Measurements from ENCODE around the gene SARDH. TPM values are rescaled to one million over a fixed set of nuclear protein-coding genes. Genes with fewer than 3 reads are reported as not detected.
A peak's percentile ranks its signal among the peaks of the same experiment; 100 is the strongest.

The SARDH gene
- total and polyA plus RNA-seq, 2 of the 13 experiments (the other 11 are each of a cell fraction or from before 2014, with no cell fraction given): 11.6 to 34.9 TPM

DNA sequence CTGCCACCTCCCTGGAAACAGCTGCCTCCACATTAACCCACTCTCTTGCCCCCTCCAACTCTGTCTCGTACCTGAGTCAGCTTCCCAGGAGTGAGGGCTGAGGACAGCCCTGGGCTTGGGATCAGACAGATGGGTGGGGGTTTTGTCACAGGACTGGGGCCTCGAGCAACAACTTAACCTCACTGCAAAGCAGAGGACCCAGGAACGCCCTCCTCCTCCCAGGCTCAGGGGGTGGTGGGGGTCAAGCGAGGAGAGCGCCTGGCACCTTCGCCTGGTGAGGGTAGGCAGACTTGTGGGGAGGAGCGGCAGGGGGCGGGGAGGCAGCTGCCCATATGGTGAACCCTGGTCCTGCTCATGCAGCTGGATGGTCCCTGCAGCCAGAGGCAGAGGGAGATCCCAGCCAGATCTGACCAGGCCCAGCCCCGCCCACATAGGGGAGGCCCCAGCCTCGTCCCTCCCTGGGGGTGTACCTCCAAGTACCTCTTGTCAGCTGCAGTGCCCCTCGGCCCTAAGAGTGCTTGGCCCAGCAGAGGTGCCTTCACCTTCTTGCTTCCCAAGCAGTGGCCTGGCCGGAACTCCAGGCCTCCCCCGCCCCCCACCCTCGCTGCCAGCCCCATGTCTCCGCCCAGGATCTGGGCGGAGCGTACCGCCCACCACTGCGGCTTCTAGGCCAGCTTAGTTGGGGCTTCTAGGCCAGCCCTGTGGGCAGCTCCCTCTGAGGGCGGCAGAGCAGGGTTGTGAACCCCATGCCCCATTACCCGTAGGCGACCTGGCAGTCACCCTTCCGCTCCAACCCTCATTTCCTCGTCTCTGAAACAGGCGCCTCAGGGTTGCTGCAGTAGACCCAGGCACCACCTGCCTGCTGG is at the start of gene SARDH (continued):
- TF ChIP-seq, protein P1, sequence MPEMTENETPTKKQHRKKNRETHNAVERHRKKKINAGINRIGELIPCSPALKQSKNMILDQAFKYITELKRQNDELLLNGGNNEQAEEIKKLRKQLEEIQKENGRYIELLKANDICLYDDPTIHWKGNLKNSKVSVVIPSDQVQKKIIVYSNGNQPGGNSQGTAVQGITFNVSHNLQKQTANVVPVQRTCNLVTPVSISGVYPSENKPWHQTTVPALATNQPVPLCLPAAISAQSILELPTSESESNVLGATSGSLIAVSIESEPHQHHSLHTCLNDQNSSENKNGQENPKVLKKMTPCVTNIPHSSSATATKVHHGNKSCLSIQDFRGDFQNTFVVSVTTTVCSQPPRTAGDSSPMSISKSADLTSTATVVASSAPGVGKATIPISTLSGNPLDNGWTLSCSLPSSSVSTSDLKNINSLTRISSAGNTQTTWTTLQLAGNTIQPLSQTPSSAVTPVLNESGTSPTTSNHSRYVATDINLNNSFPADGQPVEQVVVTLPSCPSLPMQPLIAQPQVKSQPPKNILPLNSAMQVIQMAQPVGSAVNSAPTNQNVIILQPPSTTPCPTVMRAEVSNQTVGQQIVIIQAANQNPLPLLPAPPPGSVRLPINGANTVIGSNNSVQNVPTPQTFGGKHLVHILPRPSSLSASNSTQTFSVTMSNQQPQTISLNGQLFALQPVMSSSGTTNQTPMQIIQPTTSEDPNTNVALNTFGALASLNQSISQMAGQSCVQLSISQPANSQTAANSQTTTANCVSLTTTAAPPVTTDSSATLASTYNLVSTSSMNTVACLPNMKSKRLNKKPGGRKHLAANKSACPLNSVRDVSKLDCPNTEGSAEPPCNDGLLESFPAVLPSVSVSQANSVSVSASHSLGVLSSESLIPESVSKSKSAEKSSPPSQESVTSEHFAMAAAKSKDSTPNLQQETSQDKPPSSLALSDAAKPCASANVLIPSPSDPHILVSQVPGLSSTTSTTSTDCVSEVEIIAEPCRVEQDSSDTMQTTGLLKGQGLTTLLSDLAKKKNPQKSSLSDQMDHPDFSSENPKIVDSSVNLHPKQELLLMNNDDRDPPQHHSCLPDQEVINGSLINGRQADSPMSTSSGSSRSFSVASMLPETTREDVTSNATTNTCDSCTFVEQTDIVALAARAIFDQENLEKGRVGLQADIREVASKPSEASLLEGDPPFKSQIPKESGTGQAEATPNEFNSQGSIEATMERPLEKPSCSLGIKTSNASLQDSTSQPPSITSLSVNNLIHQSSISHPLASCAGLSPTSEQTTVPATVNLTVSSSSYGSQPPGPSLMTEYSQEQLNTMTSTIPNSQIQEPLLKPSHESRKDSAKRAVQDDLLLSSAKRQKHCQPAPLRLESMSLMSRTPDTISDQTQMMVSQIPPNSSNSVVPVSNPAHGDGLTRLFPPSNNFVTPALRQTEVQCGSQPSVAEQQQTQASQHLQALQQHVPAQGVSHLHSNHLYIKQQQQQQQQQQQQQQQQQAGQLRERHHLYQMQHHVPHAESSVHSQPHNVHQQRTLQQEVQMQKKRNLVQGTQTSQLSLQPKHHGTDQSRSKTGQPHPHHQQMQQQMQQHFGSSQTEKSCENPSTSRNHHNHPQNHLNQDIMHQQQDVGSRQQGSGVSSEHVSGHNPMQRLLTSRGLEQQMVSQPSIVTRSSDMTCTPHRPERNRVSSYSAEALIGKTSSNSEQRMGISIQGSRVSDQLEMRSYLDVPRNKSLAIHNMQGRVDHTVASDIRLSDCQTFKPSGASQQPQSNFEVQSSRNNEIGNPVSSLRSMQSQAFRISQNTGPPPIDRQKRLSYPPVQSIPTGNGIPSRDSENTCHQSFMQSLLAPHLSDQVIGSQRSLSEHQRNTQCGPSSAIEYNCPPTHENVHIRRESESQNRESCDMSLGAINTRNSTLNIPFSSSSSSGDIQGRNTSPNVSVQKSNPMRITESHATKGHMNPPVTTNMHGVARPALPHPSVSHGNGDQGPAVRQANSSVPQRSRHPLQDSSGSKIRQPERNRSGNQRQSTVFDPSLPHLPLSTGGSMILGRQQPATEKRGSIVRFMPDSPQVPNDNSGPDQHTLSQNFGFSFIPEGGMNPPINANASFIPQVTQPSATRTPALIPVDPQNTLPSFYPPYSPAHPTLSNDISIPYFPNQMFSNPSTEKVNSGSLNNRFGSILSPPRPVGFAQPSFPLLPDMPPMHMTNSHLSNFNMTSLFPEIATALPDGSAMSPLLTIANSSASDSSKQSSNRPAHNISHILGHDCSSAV (CRISPR knock-in tag; IDR thresholded peaks at IDR 0.05; ENCODE audit: borderline replicate concordance): no peak
- TF ChIP-seq ZNF263 (CRISPR knock-in tag; IDR thresholded peaks at IDR 0.05): peak; percentile 83
- TF ChIP-seq ISL2 (CRISPR knock-in tag; IDR thresholded peaks at IDR 0.05): no peak
- TF ChIP-seq ZNF652 (CRISPR knock-in tag; IDR thresholded peaks at IDR 0.05; ENCODE audit: borderline replicate concordance, low read depth): 0 out of 2 replicates have a peak, but pooled peaks have one; percentile 22
- TF ChIP-seq KDM6A (CRISPR knock-in tag; IDR thresholded peaks at IDR 0.05; ENCODE audit: low read depth): no peak
- TF ChIP-seq NFYC (CRISPR knock-in tag; IDR thresholded peaks at IDR 0.05): no peak
- 0 out of 2 replicates have a peak, but pooled peaks have one; percentile 2 for TF ChIP-seq ATF7-NPFF (CRISPR knock-in tag; IDR thresholded peaks at IDR 0.05; ENCODE audit: low read depth)
- peak; percentile 84 for TF ChIP-seq ZBTB7B (CRISPR knock-in tag; IDR thresholded peaks at IDR 0.05)
- TF ChIP-seq FOXK1 (CRISPR knock-in tag; IDR thresholded peaks at IDR 0.05; ENCODE audit: borderline replicate concordance, low read depth): 0 out of 2 replicates have a peak, but pooled peaks have one; percentile 9
- peak; percentile 68 for TF ChIP-seq TBX2 (CRISPR knock-in tag; IDR thresholded peaks at IDR 0.05; ENCODE audit: borderline replicate concordance)
- TF ChIP-seq ZNF605 (CRISPR knock-in tag; IDR thresholded peaks at IDR 0.05): no peak; the same call in 1 of the 2 replicates
- no peak for TF ChIP-seq NR2F1 (CRISPR knock-in tag; IDR thresholded peaks at IDR 0.05)
- no peak for TF ChIP-seq HNRNPH1 (optimal IDR thresholded peaks at IDR 0.05; ENCODE audit: low read depth, low read length)
- no peak for TF ChIP-seq SP2 (CRISPR knock-in tag; IDR thresholded peaks at IDR 0.05)
- TF ChIP-seq ZFP36L1 (CRISPR knock-in tag; IDR thresholded peaks at IDR 0.05): no peak
- TF ChIP-seq, protein P2, sequence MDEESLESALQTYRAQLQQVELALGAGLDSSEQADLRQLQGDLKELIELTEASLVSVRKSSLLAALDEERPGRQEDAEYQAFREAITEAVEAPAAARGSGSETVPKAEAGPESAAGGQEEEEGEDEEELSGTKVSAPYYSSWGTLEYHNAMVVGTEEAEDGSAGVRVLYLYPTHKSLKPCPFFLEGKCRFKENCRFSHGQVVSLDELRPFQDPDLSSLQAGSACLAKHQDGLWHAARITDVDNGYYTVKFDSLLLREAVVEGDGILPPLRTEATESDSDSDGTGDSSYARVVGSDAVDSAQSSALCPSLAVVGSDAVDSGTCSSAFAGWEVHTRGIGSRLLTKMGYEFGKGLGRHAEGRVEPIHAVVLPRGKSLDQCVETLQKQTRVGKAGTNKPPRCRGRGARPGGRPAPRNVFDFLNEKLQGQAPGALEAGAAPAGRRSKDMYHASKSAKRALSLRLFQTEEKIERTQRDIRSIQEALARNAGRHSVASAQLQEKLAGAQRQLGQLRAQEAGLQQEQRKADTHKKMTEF (CRISPR knock-in tag; IDR thresholded peaks at IDR 0.05): no peak
- TF ChIP-seq ZNF780A (CRISPR knock-in tag; IDR thresholded peaks at IDR 0.05): no peak
- no peak for TF ChIP-seq ZNF7 (CRISPR knock-in tag; IDR thresholded peaks at IDR 0.05)
- TF ChIP-seq ZNF232 (CRISPR knock-in tag; IDR thresholded peaks at IDR 0.05; ENCODE audit: borderline replicate concordance): no peak
